GM21447 (cell line): ENCODE results near the gene TMEM80.
"Not testable (repeated sequence)": the region's sequence is repeated elsewhere in the genome, so short reads cannot be mapped to it uniquely, and the experiment has no call there.

Experiments used
- ATAC-seq: cut with Tn5 transposase; IDR thresholded peaks from one replicate; pipeline ENCODE4 v1.9.1; 2021; ENCODE audit not compliant: unreplicated experiment

TMEM80 gene

GRCh38 chr11:679271-680207 is 16.1 kb upstream of the TMEM80 start:
- ATAC-seq = no peak

- ATAC-seq = no peak
Observed at GRCh38 chr11:680476-680875, 15.1 kb upstream of the TMEM80 start.

GRCh38 chr11:680970-681369 is 14.6 kb upstream of the TMEM80 start:
- no peak for ATAC-seq

- no peak for ATAC-seq
Observed at GRCh38 chr11:686451-687243, 9.0 kb upstream of the TMEM80 start.

- no peak for ATAC-seq
Observed at GRCh38 chr11:687751-688150, 7.9 kb upstream of the TMEM80 start.

GRCh38 chr11:688681-689080 is 6.9 kb upstream of the TMEM80 start:
- ATAC-seq = no peak

GRCh38 chr11:689625-690024 is 6.0 kb upstream of the TMEM80 start:
- no peak for ATAC-seq

- not testable (repeated sequence) for ATAC-seq
Observed at GRCh38 chr11:690244-690643, 5.4 kb upstream of the TMEM80 start.

- no peak for ATAC-seq
Observed at GRCh38 chr11:690738-691633, 4.6 kb upstream of the TMEM80 start.

GRCh38 chr11:691710-692590 is 3.7 kb upstream of the TMEM80 start:
- ATAC-seq = no peak

- no peak for ATAC-seq
Observed at GRCh38 chr11:692824-693414, 2.7 kb upstream of the TMEM80 start.

GRCh38 chr11:693415-693831 is 2.2 kb upstream of the TMEM80 start:
- ATAC-seq = no peak

- ATAC-seq = no peak
Observed at GRCh38 chr11:693887-694562, 1.6 kb upstream of the TMEM80 start.

GRCh38 chr11:694563-695287 is 891 bp upstream of the TMEM80 start, which contains the start of gene DEAF1:
Gene DEAF1 (minus strand): TSS chr11:695222. CDS start chr11:695047, 175 bp downstream.
- peak; percentile 74 for ATAC-seq

- no peak for ATAC-seq
Observed at GRCh38 chr11:695288-695537, 403 bp upstream of the TMEM80 start.

- ATAC-seq = no peak
Observed at GRCh38 chr11:696955-697491, 1.4 kb downstream of the TMEM80 start.

- ATAC-seq = no peak
Observed at GRCh38 chr11:697811-698311, 2.2 kb downstream of the TMEM80 start.

- no peak for ATAC-seq
Observed at GRCh38 chr11:698493-699115, 3.0 kb downstream of the TMEM80 start.
